Measurements from ENCODE around the gene USP40. TPM values are rescaled to one million over a fixed set of nuclear protein-coding genes. Genes with fewer than 3 reads are reported as not detected.

USP40 gene
- total and polyA plus RNA-seq, 2 of the 8 experiments (the other 6 are each of a cell fraction or from before 2014, with no cell fraction given): 12.0 to 15.7 TPM

DNA sequence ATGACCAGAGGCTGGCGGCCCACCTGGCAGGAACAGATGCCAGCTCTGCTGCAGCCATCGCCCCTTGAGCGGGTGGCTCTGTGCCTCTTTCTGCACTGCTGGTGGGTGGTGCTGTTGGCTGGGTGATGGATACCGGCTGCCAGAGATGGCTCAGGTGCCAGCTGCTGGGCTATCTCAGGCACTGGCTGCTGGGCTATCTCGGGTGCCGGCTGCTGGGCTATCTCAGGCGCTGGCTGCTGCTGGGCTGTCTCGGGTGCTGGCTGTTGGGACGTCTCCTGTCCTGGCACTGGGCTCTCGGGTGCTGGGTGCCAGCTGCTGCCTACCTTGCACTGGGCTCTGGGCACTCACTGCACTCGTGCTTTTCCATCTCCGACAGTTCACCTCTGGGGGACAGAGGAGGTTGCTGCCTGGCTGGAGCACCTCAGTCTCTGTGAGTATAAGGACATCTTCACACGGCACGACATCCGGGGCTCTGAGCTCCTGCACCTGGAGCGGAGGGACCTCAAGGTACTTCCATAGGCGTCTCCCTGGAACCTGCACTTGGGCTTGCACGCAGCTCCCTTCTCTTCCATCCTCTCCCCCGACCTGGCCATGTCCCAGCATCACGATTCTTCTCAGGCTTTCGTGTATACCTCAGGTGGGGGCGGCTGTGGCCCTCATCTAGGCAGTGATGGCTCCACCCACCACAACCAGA, 98.4 kb downstream of the USP40 start:
- Histone ChIP-seq H3K36me3 (ENCODE audit: control insufficient read depth in 2 of 4, insufficient read depth in 4 of 4, low read length in 3 of 4) (peaks cover 2 to 11% (median 5%) of the 10 kb centered on the region in 4 experiments; a peak in 5 of 8 replicates), H3K27ac (ENCODE audit: low read depth, low read length) (no peak overlapping the region), H3K14ac (ENCODE audit: insufficient read length) (no peak overlapping the region), H2BK120ac (replicated peaks; ENCODE audit: low read depth, low read length) (no peak overlapping the region), H3K79me2 (ENCODE audit: control insufficient read depth in 1 of 2, insufficient read depth in 2 of 2, low read length in 2 of 2) (no peaks in the 10 kb centered on the region), H4K91ac (replicated peaks; ENCODE audit: insufficient read length, low read length) (no peak overlapping the region), H3K9ac (replicated peaks in 1 of 4; ENCODE audit: extremely low read depth in 1 of 4, low read depth in 3 of 4, low read length in 3 of 4) (no peak overlapping the region), H2BK12ac (ENCODE audit: low read depth, low read length) (no peak overlapping the region), H4K8ac (ENCODE audit: extremely low read depth, insufficient read depth, low read length) (peak overlapping the region; percentile 25; the same call in 1 of the 2 replicates), H2BK5ac (ENCODE audit: low read depth, low read length) (no peak overlapping the region), H3K4ac (replicated peaks; ENCODE audit: insufficient read length, low read depth, low read length) (no peak overlapping the region), H3K4me3 (ENCODE audit: extremely low read depth in 1 of 4, insufficient read depth in 2 of 4, low read depth in 3 of 4, low read length in 4 of 4) (no peak overlapping the region), H3K27me3 (replicated peaks in 1 of 4; ENCODE audit: control insufficient read depth in 3 of 4, extremely low read depth in 1 of 4, insufficient read depth in 3 of 4, low read length in 3 of 4) (no peaks in the 10 kb centered on the region), H3K79me1 (ENCODE audit: low read depth, low read length) (no peaks in the 10 kb centered on the region), H2BK15ac (ENCODE audit: low read length) (no peak overlapping the region), H3K4me2 (ENCODE audit: insufficient read depth in 1 of 2, low read depth in 2 of 2, low read length in 2 of 2) (no peak overlapping the region), H2AFZ (ENCODE audit: low read length) (no peak overlapping the region), H3K23ac (ENCODE audit: insufficient read length) (no peak overlapping the region), H4K20me1 (replicated peaks in 1 of 2; ENCODE audit: control insufficient read depth in 1 of 2, insufficient read depth in 2 of 2, low read length in 2 of 2) (peaks cover 0 to 3% of the 10 kb centered on the region in 2 experiments), H3K56ac (replicated peaks; ENCODE audit: insufficient read length, low read depth, low read length) (no peak overlapping the region), H4K5ac (ENCODE audit: insufficient read length, low read depth, low read length) (no peak overlapping the region), H3K23me2 (ENCODE audit: low read depth, low read length) (peaks cover under 1% of the 10 kb centered on the region; the same call in 1 of the 2 replicates), H3K9me3 (ENCODE audit: insufficient read depth in 2 of 2, low read depth in 1 of 2, low read length in 1 of 2) (no peaks in the 10 kb centered on the region), H2BK20ac (ENCODE audit: low read length) (no peak overlapping the region), H2AK5ac (ENCODE audit: low read depth, low read length) (no peak overlapping the region), H3K4me1 (replicated peaks in 1 of 4; ENCODE audit: control insufficient read depth in 3 of 4, insufficient read depth in 4 of 4, low read length in 3 of 4) (no peaks in the 10 kb centered on the region), H3K18ac (ENCODE audit: extremely low read depth, low read length) (no peak overlapping the region)
- DNase-seq (ENCODE audit: low read depth in 1 of 2, low spot score in 2 of 2) (no peak), FAIRE-seq (no peak)
- 83% methylated on average over 22 of the region's 22 CpGs; no CpG with 5 or more reads in 1 of the 2 experiments for WGBS, 2 experiments (ENCODE audit: extremely low coverage in 1 of 2, insufficient coverage in 1 of 2, insufficient read length in 1 of 2, insufficient replicate concordance in 2 of 2, low coverage in 1 of 2, low lambda C conversion rate in 2 of 2, missing lambda C conversion rate in 1 of 2)
- CTCF ChIA-PET (ENCODE audit: partially characterized antibody): interaction anchor here (1.1 to 3.2 kb wide), 4 partner anchors 12 to 63 kb away, joined by 3 to 12 read pairs (median 6); no protein-coding TSS in a partner anchor
- POLR2A ChIA-PET (ENCODE audit: partially characterized antibody): no interaction called here
- no peak for TF ChIP-seq SIX5 (IDR thresholded peaks at IDR 0.05; ENCODE audit: low read depth, low read length)
- no peak for TF ChIP-seq YY1 (IDR thresholded peaks at IDR 0.05; ENCODE audit: low read depth, low read length)
- no peak for TF ChIP-seq SP2 (IDR thresholded peaks at IDR 0.05; ENCODE audit: low read length)
- TF ChIP-seq KDM4A (IDR thresholded peaks at IDR 0.05; ENCODE audit: low read depth, low read length, severe bottlenecking): no peak
- no peak for TF ChIP-seq HDAC6 (IDR thresholded peaks at IDR 0.05; ENCODE audit: low read depth, low read length)
